Measurements from ENCODE around the gene IL1RAP. TPM values are rescaled to one million over a fixed set of nuclear protein-coding genes. Genes with fewer than 3 reads are reported as not detected.

Gene IL1RAP
- total RNA-seq, 2 donors from 2014 or later, result 5.3 to 5.4 TPM

GRCh38 chr3:190642016-190642415, 128.1 kb downstream of the IL1RAP start:
- ATAC-seq, result no peak
- intact Hi-C loops (cut with DNase I), result no loop called here
- TF ChIP-seq CTCF (IDR thresholded peaks at IDR 0.05), result no peak
- TF ChIP-seq POLR2A (IDR thresholded peaks at IDR 0.05), result no peak
- DNase-seq, result no peak
- Histone ChIP-seq H3K4me1 (peaks cover 13% of the 10 kb centered on the region), H3K4me3 (no peak overlapping the region), H3K27me3 (no peaks in the 10 kb centered on the region), H3K27ac (no peak overlapping the region), H3K36me3 (replicated peaks in 1 of 2; ENCODE audit: insufficient read depth in 1 of 2, low read depth in 2 of 2) (no peaks in the 10 kb centered on the region), H3K9me3 (no peaks in the 10 kb centered on the region)
- 81 to 87% methylated on average over 6 of the region's 6 CpGs for WGBS, 2 donors

GRCh38 chr3:190644035-190644434, 130.2 kb downstream of the IL1RAP start:
- intact Hi-C loops (cut with DNase I), result no loop called here
- Histone ChIP-seq H3K9me3 (no peaks in the 10 kb centered on the region), H3K4me1 (peaks cover 13% of the 10 kb centered on the region), H3K27me3 (no peaks in the 10 kb centered on the region), H3K4me3 (no peak overlapping the region), H3K36me3 (replicated peaks in 1 of 2; ENCODE audit: insufficient read depth in 1 of 2, low read depth in 2 of 2) (no peaks in the 10 kb centered on the region), H3K27ac (no peak overlapping the region)
- TF ChIP-seq CTCF (IDR thresholded peaks at IDR 0.05) (no peak), POLR2A (IDR thresholded peaks at IDR 0.05) (no peak)
- WGBS, 2 donors, result 34 to 47% methylated on average over 2 of the region's 2 CpGs
- ATAC-seq (no peak), DNase-seq (no peak)

- Histone ChIP-seq H3K27me3 (no peaks in the 10 kb centered on the region), H3K36me3 (replicated peaks in 1 of 2; ENCODE audit: insufficient read depth in 1 of 2, low read depth in 2 of 2) (no peaks in the 10 kb centered on the region), H3K4me3 (no peak overlapping the region), H3K9me3 (no peaks in the 10 kb centered on the region), H3K4me1 (peaks cover 13% of the 10 kb centered on the region), H3K27ac (no peak overlapping the region)
- WGBS, 2 donors, result 93 to 95% methylated on average over 5 of the region's 5 CpGs
- no peak for DNase-seq
- TF ChIP-seq CTCF (IDR thresholded peaks at IDR 0.05) (no peak), POLR2A (IDR thresholded peaks at IDR 0.05) (no peak)
- ATAC-seq, result no peak
- intact Hi-C loops (cut with DNase I), result no loop called here
Measured at GRCh38 chr3:190644766-190645165, 130.9 kb downstream of the IL1RAP start.

- no peak for DNase-seq
- Histone ChIP-seq H3K4me3 (no peak overlapping the region), H3K27me3 (no peaks in the 10 kb centered on the region), H3K36me3 (replicated peaks in 1 of 2; ENCODE audit: insufficient read depth in 1 of 2, low read depth in 2 of 2) (no peaks in the 10 kb centered on the region), H3K27ac (no peak overlapping the region), H3K4me1 (peaks cover 12% of the 10 kb centered on the region), H3K9me3 (no peaks in the 10 kb centered on the region)
- no peak for ATAC-seq
- TF ChIP-seq CTCF (IDR thresholded peaks at IDR 0.05) (no peak), POLR2A (IDR thresholded peaks at IDR 0.05) (no peak)
- WGBS, 2 donors, result 79 to 90% methylated on average over 4 of the region's 4 CpGs
- intact Hi-C loops (cut with DNase I), result no loop called here
Measured at GRCh38 chr3:190645932-190646460, 132.1 kb downstream of the IL1RAP start.

GRCh38 chr3:190646996-190647395, 133.1 kb downstream of the IL1RAP start:
- Histone ChIP-seq H3K4me1 (peaks cover 2% of the 10 kb centered on the region), H3K9me3 (no peaks in the 10 kb centered on the region), H3K36me3 (replicated peaks in 1 of 2; ENCODE audit: insufficient read depth in 1 of 2, low read depth in 2 of 2) (no peaks in the 10 kb centered on the region), H3K27me3 (no peaks in the 10 kb centered on the region), H3K27ac (no peak overlapping the region), H3K4me3 (no peak overlapping the region)
- intact Hi-C loops (cut with DNase I), result no loop called here
- no peak for TF ChIP-seq CTCF (IDR thresholded peaks at IDR 0.05)
- no peak for TF ChIP-seq POLR2A (IDR thresholded peaks at IDR 0.05)
- 81 to 96% methylated on average over 2 of the region's 2 CpGs for WGBS, 2 donors
- DNase-seq, result no peak
- no peak for ATAC-seq

All from body of pancreas (tissue), 4 donors.